NCI-H2196 (cell line): ENCODE measurements around the gene ZNF469.

ENCODE experiments used
- DNase-seq: peaks from one replicate; lab custom pipeline; 2025; ENCODE audit not compliant: unreplicated experiment; lab: John Stamatoyannopoulos, UW

Gene ZNF469

GRCh38 chr16:88376835-88377726 is 5.7 kb upstream of the ZNF469 start:
- no peak for DNase-seq

GRCh38 chr16:88377961-88378360 is 4.8 kb upstream of the ZNF469 start:
- DNase-seq, result no peak

GRCh38 chr16:88378401-88378800 is 4.4 kb upstream of the ZNF469 start:
- DNase-seq, result no peak

- no peak for DNase-seq
Measured at GRCh38 chr16:88378836-88379693, 3.7 kb upstream of the ZNF469 start.

GRCh38 chr16:88379694-88380040 is 3.1 kb upstream of the ZNF469 start:
- no peak for DNase-seq

- no peak for DNase-seq
Measured at GRCh38 chr16:88380099-88380498, 2.7 kb upstream of the ZNF469 start.

GRCh38 chr16:88380619-88381018 is 2.1 kb upstream of the ZNF469 start:
- DNase-seq, result no peak

GRCh38 chr16:88381820-88382451 is 823 bp upstream of the ZNF469 start:
- DNase-seq, result no peak

GRCh38 chr16:88383401-88384221 is 852 bp downstream of the ZNF469 start:
- no peak for DNase-seq

- DNase-seq, result no peak
Measured at GRCh38 chr16:88384222-88385111, 1.7 kb downstream of the ZNF469 start.

- no peak for DNase-seq
Measured at GRCh38 chr16:88385112-88385594, 2.4 kb downstream of the ZNF469 start.

GRCh38 chr16:88385831-88386815 is 3.4 kb downstream of the ZNF469 start:
- DNase-seq, result no peak

- no peak for DNase-seq
Measured at GRCh38 chr16:88387180-88387765, 4.5 kb downstream of the ZNF469 start.

- no peak for DNase-seq
Measured at GRCh38 chr16:88387941-88388627, 5.3 kb downstream of the ZNF469 start.

- no peak for DNase-seq
Measured at GRCh38 chr16:88389191-88389590, 6.4 kb downstream of the ZNF469 start.

- DNase-seq, result no peak
Measured at GRCh38 chr16:88389621-88390160, 6.9 kb downstream of the ZNF469 start.

- no peak for DNase-seq
Measured at GRCh38 chr16:88390265-88390664, 7.5 kb downstream of the ZNF469 start.
